HCT116 (cell line): Measurements from ENCODE around the gene PDLIM3. TPM values are rescaled to one million over a fixed set of nuclear protein-coding genes. Genes with fewer than 3 reads are reported as not detected.

Source experiments
- ATAC-seq: fragments of 200-7000 bp; cut with Tn5 transposase; 2 replicates; pipeline ENCODE4 v1.9.1; 2020; ENCODE audit warnings: mild to moderate bottlenecking, moderate library complexity
- BruUV-seq: library from RNA; stranded (reverse); fragments of 400-500 nt; replicated peaks from 2 replicates; lab custom pipeline; 2021; lab: Mats Ljungman, UMichigan
- CTCF ChIA-PET: fragments of 300-600 bp; sonication (Branson Sonifier 250); formaldehyde crosslinking; loops from one replicate; lab custom pipeline; 2021; ENCODE audit warnings: antibody characterized with exemption; lab: Charles Lee
- POLR2A ChIA-PET: fragments of 300-600, 350-600 bp; sonication (Branson Sonifier 250); formaldehyde crosslinking; loops from one replicate; lab custom pipeline; 2021; ENCODE audit warnings: antibody characterized with exemption; lab: Charles Lee
- RAD21 ChIA-PET, 2 experiments: fragments of 300-600 bp; sonication (Branson Sonifier 250); formaldehyde crosslinking; loops; one replicate each; lab custom pipeline; 2023; ENCODE audit warnings: low total read pairs in 2 of 2; ENCODE audit not compliant: uncharacterized antibody in 2 of 2, unreplicated experiment in 2 of 2, low non-redundant PET in 1 of 2; lab: Charles Lee
- DNase-seq: peaks from one replicate; pipeline ENCODE4 v3.0.0-alpha.2; 2010; ENCODE audit warnings: low read depth, low spot score
- H2AFZ ChIP-seq: fragments of 200-600 bp; shearing (Covaris generic), sonication (generic); 2 replicates; pipeline ENCODE4 v1.6.1; 2017; ENCODE audit warnings: low read depth, mixed run types, mixed read lengths, antibody characterized with exemption, low read length; ENCODE audit not compliant: poor library complexity, severe bottlenecking
- H3K27ac ChIP-seq: 2 replicates; pipeline ENCODE4 v1.5.1; 2012; ENCODE audit warnings: low read depth, low read length
- H3K27me3 ChIP-seq: fragments of 200-600 bp; sonication (generic); 2 replicates; pipeline ENCODE4 v1.6.1; 2016; ENCODE audit warnings: mixed run types, low read length, mixed read lengths; ENCODE audit not compliant: insufficient read depth
- H3K36me3 ChIP-seq, 2 experiments: fragments of 200-500 bp in 1 of 2; fragments of 200-600 bp in 1 of 2; sonication (Bioruptor generic) in 1 of 2; sonication (generic) in 1 of 2; 2 replicates each; pipeline versions ENCODE4 v1.5.1 to v1.6.1; 2014 to 2016; ENCODE audit warnings: low read length in 2 of 2, inconsistent platforms in 1 of 2, mixed read lengths in 1 of 2, mixed run types in 1 of 2; ENCODE audit not compliant: insufficient read depth in 2 of 2, control insufficient read depth in 1 of 2
- H3K4me1 ChIP-seq, 2 experiments: fragments of 200-600 bp in 1 of 2; sonication (generic) in 1 of 2; 2 replicates each; pipeline versions ENCODE4 v1.5.1 to v1.6.1; 2012 to 2017; ENCODE audit warnings: low read length in 2 of 2, inconsistent platforms in 1 of 2, mild to moderate bottlenecking in 1 of 2, mixed read lengths in 1 of 2, mixed run types in 1 of 2, moderate library complexity in 1 of 2; ENCODE audit not compliant: insufficient read depth in 2 of 2, control insufficient read depth in 1 of 2
- H3K4me2 ChIP-seq: fragments of 200-600 bp; sonication (generic); 2 replicates; pipeline ENCODE4 v1.6.1; 2017; ENCODE audit warnings: mixed run types, low read length, mixed read lengths
- H3K4me3 ChIP-seq, 2 experiments: fragments of 200-600 bp in 1 of 2; sonication (generic) in 1 of 2; replicated peaks in 1 of 2; 2 replicates each; pipeline ENCODE4 v1.5.1; 2011 to 2016; ENCODE audit warnings: low read length in 2 of 2, control low read depth in 1 of 2, low read depth in 1 of 2, mild to moderate bottlenecking in 1 of 2, mixed read lengths in 1 of 2, mixed run types in 1 of 2
- H3K79me2 ChIP-seq: fragments of 200-600 bp; sonication (generic); 2 replicates; pipeline ENCODE4 v1.6.1; 2017; ENCODE audit warnings: mild to moderate bottlenecking, mixed run types, low read length, moderate library complexity, mixed read lengths; ENCODE audit not compliant: insufficient read depth
- H3K9ac ChIP-seq: fragments of 200-600 bp; sonication (generic); 2 replicates; pipeline ENCODE4 v1.6.1; 2016; ENCODE audit warnings: low read length, mixed read lengths
- H3K9me2 ChIP-seq: fragments of 200-600 bp; sonication (generic), shearing (Covaris generic); 2 replicates; pipeline ENCODE4 v1.6.1; 2017; ENCODE audit warnings: mixed run types, mild to moderate bottlenecking, moderate library complexity; ENCODE audit not compliant: insufficient read depth
- H3K9me3 ChIP-seq, 2 experiments: fragments of 200-500 bp in 1 of 2; fragments of 200-600 bp in 1 of 2; sonication (Bioruptor generic) in 1 of 2; sonication (generic) in 1 of 2; 2 replicates each; pipeline ENCODE4 v1.6.1; 2014 to 2017; ENCODE audit warnings: low read length in 2 of 2, mixed read lengths in 2 of 2, inconsistent platforms in 1 of 2, low read depth in 1 of 2, mild to moderate bottlenecking in 1 of 2, mixed run types in 1 of 2, moderate library complexity in 1 of 2; ENCODE audit not compliant: control insufficient read depth in 1 of 2, insufficient read depth in 1 of 2
- H4K20me1 ChIP-seq: fragments of 200-600 bp; sonication (generic), shearing (Covaris generic); 2 replicates; pipeline ENCODE4 v1.6.1; 2017; ENCODE audit warnings: mixed run types, mild to moderate bottlenecking, moderate library complexity; ENCODE audit not compliant: insufficient read depth
- ATF3 ChIP-seq: IDR thresholded peaks from 2 replicates; pipeline ENCODE4 v1.6.1; 2012
- CBX3 ChIP-seq: IDR thresholded peaks from 2 replicates; pipeline ENCODE4 v1.6.1; 2012; ENCODE audit warnings: low read depth
- EGR1 ChIP-seq: IDR thresholded peaks from 2 replicates; pipeline ENCODE4 v1.6.1; 2012; ENCODE audit warnings: low read depth
- ELF1 ChIP-seq: IDR thresholded peaks from 2 replicates; pipeline ENCODE4 v1.6.1; 2012; ENCODE audit warnings: low read depth, borderline replicate concordance
- EZH2 ChIP-seq: fragments of 200-600 bp; sonication (generic); IDR thresholded peaks from 2 replicates; pipeline ENCODE4 v1.6.1; 2017; ENCODE audit warnings: antibody characterized with exemption, mixed run types
- EZH2phosphoT487 ChIP-seq: fragments of 200-600 bp; IDR thresholded peaks from 2 replicates; pipeline ENCODE4 v1.6.1; 2018; ENCODE audit warnings: antibody characterized with exemption, borderline replicate concordance
- JUND ChIP-seq: IDR thresholded peaks from 2 replicates; pipeline ENCODE4 v1.6.1; 2012
- POLR2A ChIP-seq: IDR thresholded peaks from 2 replicates; pipeline ENCODE4 v1.7.0; 2011; ENCODE audit warnings: borderline replicate concordance; ENCODE audit not compliant: insufficient read depth, insufficient read length; ENCODE audit errors: extremely low read depth
- POLR2AphosphoS5 ChIP-seq: IDR thresholded peaks from 2 replicates; pipeline ENCODE4 v1.6.1; 2011; ENCODE audit warnings: mild to moderate bottlenecking, low read depth, low read length, moderate library complexity
- SP1 ChIP-seq: IDR thresholded peaks from 2 replicates; pipeline ENCODE4 v1.6.1; 2012; ENCODE audit warnings: low read depth
- SRF ChIP-seq: IDR thresholded peaks from 2 replicates; pipeline ENCODE4 v1.6.1; 2012; ENCODE audit warnings: low read depth
- TCF7L2 ChIP-seq: IDR thresholded peaks from 2 replicates; pipeline ENCODE4 v1.7.0; 2011; ENCODE audit warnings: borderline replicate concordance, inconsistent platforms; ENCODE audit not compliant: insufficient read depth, insufficient read length; ENCODE audit errors: extremely low read depth
- YY1 ChIP-seq: IDR thresholded peaks from 2 replicates; pipeline ENCODE4 v1.6.1; 2011; ENCODE audit warnings: low read length, low read depth, moderate library complexity, mild to moderate bottlenecking; ENCODE audit not compliant: insufficient replicate concordance; ENCODE audit errors: extremely low read depth
- ZFX ChIP-seq: fragments of 450-650 bp; IDR thresholded peaks from 2 replicates; pipeline ENCODE4 v1.6.1; 2017
- intact Hi-C: fragments of 100-400 bp; cut with micrococcal nuclease; formaldehyde crosslinking; loops from 2 replicates; pipeline ENCODE4 v1.10.0; 2022
- total RNA-seq: library from RNA; stranded (reverse); gene quantifications from one replicate; pipeline ENCODE4 v1.2.1, GENCODE V29; 2021; ENCODE audit not compliant: unreplicated experiment
- TF ChIP-seq, protein P1 (sequence below): IDR thresholded peaks from 2 replicates; pipeline ENCODE4 v1.6.1; 2012

PDLIM3 gene
- total RNA-seq, 1 experiment from 2014 or later, result 11.5 TPM

GRCh38 chr4:185513489-185514181 is 21.7 kb downstream of the PDLIM3 start:
- Histone ChIP-seq H3K9ac (no peak overlapping the region), H3K27me3 (no peaks in the 10 kb centered on the region), H3K4me2 (no peak overlapping the region), H2AFZ (no peak overlapping the region), H3K4me3 (no peak overlapping the region), H4K20me1 (no peaks in the 10 kb centered on the region), H3K36me3 (no peaks in the 10 kb centered on the region), H3K9me3 (no peaks in the 10 kb centered on the region), H3K27ac (no peak overlapping the region), H3K79me2 (no peaks in the 10 kb centered on the region), H3K9me2 (no peaks in the 10 kb centered on the region), H3K4me1 (no peaks in the 10 kb centered on the region)
- TF ChIP-seq EGR1, result no peak
- no peak for TF ChIP-seq EZH2
- no peak for TF ChIP-seq ZFX
- no peak for TF ChIP-seq YY1
- no peak for TF ChIP-seq SRF
- no peak for TF ChIP-seq JUND
- no peak for TF ChIP-seq ELF1
- TF ChIP-seq TCF7L2, result no peak
- TF ChIP-seq, protein P1, sequence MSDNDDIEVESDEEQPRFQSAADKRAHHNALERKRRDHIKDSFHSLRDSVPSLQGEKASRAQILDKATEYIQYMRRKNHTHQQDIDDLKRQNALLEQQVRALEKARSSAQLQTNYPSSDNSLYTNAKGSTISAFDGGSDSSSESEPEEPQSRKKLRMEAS, result no peak
- no peak for TF ChIP-seq ATF3
- no peak for TF ChIP-seq CBX3
- no peak for TF ChIP-seq POLR2A
- no peak for TF ChIP-seq EZH2phosphoT487
- no peak for TF ChIP-seq SP1
- no peak for TF ChIP-seq POLR2AphosphoS5
- ChIA-PET POLR2A (no interaction called here), CTCF (no interaction called here), RAD21 (no interaction called here)
- no TSS peak for BruUV-seq
- intact Hi-C loops, result no loop called here
- no peak for ATAC-seq
- DNase-seq, result no peak
